Amniotic epithelial cell (primary cell): Measurements from ENCODE around the gene HMSD.
A peak's percentile ranks its signal among the peaks of the same experiment; 100 is the strongest.

Source experiments
- DNase-seq: peaks from one replicate; pipeline ENCODE4 v3.0.0-alpha.2; 2010; ENCODE audit warnings: low read depth

The HMSD gene

DNA sequence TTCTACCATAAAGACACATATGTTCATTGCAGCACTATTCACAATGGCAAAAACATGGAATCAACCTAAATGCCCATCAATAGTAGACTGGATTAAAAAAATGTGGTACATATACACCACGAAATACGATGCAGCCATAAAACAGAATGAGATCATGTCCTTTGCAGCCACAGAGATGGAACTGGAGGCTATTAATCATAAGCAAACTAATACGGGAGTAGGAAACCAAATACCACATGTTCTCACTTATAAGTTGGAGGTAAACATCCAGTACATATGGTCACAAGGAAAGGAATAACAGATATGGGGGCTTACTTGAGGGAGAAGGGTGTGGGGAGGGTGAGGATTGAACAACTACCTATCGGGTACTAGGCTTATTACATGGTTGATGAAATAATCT, 7.7 kb downstream of the HMSD start:
- DNase-seq = no peak

DNA sequence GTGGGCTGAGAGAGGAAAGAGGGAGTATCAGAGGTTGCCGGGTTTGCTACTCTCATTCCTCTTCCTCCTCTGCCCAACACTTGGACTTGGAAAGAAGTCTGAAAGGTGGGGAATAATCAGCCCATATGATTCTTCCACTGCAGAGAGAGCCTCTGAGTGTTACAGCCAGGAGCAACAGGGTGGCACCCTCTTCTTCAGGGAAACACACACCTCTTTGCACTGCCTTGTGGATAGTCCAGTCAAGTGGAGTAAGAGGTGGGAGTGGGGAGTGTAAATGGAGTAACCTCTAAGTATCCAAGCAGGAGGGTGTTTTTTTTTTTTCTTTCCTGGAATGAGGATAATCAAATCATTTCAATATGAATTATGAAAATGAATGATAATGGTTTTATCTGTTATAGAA, 11.8 kb downstream of the HMSD start:
- DNase-seq = no peak

DNA sequence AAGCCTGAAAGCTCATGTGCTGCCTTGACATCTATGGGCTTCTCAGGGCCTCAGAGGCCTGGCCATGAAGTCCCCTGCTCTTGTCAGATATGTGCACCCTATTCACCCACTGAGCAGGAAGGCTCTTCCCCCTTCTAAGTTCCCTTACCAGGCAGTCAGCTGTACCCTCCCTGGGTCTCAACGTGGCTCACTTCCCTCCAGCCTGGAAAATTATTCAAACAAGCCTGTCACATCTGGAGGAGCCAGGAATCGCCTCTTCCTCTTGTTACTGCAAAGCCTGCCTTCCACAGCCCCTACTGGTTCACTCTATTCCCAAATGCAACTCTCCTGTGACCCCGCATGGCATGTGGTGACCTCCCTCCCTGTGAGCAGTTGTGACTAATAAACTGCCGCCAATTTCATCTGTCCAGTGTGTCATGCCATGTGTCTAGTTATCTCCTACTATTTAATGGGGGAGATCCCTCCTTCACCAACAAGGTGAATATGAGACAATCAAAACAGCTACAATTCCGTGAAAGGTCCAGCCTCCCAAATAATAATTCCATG, 12.4 kb downstream of the HMSD start:
- no peak for DNase-seq

DNA sequence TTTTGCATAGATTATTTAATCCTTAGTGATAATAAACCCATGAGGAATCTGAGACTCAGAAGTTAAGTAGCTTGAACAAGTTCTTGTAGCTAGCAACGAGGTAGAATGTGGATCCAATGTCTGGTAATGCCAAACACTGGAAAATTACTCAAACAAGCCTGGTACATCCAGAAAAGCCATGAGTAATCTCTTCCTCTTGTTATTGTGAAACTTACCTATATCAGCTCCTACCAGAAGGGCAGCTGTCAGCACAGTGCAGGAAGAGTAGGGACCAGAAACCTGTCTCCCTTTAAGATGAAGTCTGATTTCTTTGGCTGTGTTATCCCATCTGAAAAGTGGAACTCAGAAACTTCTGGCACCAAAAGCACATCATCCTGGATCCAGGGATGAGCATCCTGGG, 13.0 kb downstream of the HMSD start:
- DNase-seq = peak; percentile 55

DNA sequence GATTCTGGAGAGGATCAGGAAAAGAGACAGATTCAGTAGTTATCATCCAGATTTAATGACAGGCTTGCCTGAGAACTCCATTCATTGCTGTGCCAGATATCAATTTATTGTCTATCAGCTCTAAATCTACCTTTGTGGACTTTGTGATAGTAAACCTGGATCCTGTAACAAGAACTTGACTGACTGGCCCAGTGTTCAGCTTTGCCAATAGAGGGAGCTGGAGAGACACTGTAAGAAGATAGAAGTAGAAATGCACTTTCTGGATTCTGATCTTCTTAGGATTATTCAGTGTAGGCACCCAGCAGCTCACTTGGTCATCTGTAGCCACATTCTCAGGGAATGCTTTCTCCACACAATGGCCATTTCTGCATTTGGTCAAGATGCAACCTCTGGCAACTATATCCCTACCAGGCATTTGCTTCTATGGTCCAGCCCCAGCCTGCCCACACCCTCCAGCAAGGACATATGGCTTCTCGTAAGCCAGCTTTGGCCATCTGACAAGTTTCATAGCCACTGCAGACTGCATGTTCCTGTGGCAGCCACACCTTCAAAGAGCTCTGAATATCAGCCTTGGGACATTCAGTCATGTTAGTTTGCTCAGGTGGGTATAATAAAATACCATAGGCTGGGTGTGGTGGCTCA, 14.6 kb downstream of the HMSD start:
- DNase-seq = peak; percentile 67

DNA sequence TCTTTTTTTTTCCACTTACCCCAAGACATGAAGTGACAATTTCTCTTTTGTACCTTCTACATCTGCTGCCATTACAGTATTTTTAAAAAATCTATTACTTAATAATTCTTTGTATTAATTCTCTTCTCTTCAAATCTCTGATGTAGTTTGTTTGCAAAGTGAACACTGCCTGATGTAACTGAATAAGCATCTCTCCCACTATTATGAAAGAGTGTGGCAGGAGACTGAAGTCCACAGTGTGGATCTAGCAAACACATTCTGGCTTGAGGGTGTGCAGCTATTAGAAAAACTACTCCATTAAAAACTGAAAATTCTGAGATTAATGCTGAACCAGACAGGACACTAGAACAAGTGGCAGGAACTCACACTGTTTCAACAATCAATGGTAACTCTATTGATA, 15.8 kb downstream of the HMSD start:
- DNase-seq = no peak

DNA sequence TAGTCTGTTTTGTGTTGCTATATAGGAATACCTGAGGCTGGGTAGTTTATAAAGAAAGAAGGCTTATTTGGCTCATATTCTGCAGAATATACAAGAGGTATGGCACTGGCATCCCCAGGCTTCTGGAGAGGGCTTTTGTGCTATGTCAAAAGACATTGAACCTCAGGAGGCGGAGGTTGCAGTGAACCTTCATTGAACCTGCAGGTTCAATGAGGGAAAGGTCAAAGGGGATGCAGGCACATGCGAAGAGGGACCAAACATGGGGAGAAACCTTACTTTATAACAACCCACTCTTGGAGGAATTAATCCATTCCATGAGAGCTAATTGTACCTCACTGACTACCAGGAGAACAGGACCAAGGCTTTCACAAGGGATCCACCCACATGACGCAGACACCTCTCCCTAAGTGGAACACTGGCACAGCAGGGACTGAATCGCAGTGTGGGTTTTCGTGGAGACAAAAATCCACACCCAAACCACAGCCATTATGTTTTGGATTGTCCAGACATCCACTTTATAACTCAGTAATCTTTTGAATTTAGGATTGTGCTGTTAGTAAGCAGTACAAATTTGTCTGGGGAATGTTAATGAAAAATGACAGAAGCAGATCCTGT, 16.7 kb downstream of the HMSD start:
- DNase-seq = no peak

DNA sequence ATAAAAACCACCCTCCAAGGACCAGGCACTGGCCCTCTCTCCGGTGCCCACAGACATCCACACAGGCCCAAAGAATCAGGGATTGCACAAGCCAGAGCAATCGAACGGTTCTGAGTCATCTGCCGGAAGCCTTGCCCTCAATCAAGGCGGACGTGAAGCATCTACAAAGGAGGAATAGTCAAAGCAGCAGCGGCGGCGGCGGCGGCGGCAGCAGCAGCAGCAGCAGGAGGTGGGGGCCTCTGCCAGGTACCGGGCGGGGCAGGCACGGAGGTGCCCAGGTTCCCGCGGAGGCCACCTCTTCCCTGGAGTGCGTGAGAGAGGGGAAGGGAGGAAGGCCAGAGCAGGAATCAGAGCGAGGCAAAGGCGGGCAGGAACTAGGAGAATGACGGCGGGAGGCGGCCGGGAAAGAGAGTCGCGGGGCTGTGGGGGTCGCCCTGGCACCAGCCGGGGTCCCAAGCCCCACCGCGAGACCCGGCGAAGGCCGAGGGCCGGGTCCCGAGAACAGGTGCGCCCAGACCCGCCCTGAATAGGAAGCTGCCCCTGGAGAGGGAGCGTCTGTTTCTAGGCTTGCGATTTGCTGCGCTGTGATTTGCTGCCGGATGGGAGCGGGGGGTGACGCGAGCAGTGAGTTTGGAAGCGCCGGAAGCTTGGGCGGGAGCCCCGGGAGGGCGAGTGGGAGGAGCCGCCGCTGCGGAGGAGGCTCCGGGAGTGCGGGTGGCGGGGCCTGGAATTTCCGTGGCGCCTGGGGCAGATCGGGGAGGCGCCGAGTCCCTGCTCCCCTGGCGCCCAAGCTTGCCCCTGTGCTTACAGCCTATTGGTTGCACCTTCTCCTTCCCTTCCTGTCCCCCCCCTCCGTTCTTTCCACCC, 21.1 kb downstream of the HMSD start, which contains the start of gene SERPINB8:
Gene SERPINB8 (plus strand): TSS at position 140 of the 867 bp plus-strand sequence. CDS start 8,228 bp downstream, outside the sequence.
- peak; percentile 93 for DNase-seq

DNA sequence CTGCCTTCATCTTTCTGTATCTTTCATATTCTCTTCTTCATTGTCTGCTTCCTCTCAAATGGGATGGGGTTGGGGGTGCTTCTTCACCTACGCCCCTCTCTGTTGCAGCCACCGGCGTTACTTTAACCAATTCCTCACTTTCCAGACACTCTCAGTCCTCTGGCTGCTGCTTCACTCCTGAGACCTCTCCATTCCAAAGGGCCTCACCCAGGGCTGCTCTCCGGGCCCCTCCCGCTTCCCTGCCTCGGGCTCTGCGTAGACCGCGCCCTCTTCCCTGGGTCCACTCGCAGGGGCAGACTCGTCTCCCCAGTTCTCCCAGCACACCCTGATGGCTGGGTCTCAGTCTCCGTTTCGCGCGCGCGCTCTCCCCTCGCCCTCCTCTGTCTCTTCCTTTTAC, 21.7 kb downstream of the HMSD start:
- no peak for DNase-seq

DNA sequence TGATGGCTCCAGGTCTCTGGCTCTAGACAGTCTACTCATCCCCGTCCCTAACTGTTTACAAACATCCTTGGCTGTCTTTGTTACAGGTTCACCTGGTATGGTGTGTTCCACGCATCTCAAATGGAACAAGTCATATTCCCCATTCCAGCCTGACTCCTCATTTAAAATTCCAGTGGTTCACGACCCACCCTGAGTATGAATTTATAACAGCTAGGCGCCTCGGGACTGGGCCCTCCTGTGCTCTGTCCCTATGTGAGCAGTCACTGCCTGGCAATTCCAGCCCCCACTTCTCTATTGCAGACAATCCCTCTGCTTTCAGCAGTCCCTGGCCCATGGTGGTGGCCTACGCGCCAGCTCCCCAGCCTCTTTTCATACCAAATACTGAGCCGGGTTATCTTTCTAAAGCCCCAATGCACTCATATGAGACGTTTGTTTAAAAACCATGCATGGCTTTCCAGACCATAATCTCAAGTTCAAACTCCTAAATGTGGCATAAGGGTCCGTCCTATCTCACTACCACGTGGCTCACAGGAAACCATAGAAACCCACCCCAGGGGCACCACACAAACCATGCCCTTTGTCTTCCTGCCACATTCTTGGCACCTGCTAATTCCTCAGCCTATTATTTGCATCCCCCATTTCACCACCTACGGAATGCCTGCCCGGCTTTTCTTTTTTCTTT, 22.4 kb downstream of the HMSD start:
- DNase-seq = no peak

DNA sequence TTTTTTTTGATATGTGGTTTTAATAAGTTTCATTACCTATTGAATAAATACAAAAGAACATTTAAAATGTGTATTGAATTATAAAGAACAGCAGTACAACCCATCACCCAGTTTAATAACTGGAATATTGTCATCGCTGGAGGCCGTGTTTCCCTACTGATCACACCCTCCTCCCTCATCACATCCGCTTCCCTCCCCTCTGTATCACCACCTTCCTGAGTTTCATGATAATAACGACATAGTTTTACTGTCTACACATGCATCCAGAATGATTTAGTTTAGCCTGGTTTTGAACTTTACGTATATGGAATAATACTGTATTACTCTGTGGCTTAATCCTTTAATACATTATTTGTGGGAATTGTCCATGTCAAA, 22.9 kb downstream of the HMSD start:
- DNase-seq = no peak

DNA sequence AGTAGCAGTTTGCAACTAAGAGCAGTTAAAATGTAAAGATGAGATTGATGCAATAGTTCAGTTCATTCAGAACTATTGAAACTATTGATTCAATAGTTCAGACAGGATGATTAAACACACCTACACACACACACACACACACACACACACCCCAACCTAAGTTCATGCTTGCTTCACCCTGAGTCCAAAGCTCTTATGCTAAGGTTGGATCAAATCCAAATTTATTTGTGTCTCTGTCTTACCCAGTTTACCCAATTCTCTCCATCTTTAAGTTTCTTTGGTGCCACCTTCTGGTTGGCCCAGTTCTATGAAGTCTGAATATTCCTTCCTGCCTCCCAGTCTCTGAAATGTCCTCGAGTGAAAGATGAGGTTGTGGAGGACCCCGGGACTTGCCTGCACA, 25.9 kb downstream of the HMSD start:
- DNase-seq = peak; percentile 64

DNA sequence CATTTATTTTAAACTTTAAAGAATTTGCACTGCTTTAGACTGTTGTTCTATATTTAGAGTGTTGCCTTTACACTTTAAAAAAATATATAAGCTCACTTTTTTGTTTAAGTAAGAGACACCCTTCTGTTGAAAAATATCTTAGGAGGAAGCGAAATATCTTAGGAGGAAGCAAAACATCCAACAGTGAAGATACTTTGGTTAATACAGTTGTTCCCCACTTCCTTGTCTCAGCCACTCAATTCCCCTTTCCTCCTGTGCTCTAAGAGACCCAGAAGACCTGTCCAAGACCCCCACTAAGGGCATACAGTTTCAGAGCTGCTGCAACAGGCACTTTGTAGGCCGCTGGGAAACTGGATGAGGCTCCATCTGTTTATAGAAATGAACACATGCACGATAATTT, 26.5 kb downstream of the HMSD start:
- DNase-seq = no peak

DNA sequence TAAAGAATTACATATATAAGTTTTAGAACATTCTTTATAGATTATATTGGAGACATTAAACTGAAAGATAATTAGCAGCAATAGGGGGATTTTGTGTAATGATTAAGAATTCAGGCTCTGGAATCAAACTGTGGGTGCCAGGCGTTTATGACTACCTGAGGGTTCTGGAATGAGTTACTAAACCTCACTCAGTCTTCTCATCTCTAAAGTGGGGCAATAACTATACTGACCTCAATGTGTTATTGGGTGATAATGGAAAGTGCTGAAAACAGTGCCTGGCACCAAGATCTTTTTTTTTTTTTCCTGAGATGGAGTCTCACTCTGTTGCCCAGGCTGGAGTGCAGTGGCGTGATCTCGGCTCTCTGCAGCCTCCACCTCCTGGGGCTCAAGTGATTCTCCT, 27.9 kb downstream of the HMSD start:
- DNase-seq = no peak

DNA sequence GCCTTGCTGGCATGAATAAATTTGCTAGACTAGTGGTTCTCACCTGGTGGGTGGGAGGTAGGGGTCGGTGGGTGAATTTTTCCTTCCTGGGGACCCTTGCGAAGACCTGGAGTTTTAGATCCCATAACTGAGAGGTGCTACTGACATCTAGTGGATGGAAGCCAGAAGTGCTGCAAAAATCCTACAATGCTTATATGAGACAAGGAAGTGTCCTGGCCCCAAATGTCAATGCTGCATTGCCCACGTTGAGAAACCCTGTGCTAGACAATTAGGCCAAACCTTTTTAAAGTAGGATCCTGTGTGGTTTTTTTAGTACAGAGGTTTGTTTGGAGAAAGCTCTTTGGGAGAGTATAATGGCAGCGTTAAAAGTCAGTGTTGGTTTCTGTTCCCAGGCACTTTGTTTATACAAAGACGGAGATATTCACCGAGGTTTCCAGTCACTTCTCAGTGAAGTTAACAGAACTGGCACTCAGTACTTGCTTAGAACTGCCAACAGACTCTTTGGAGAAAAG, 30.4 kb downstream of the HMSD start:
- DNase-seq = peak; percentile 59

DNA sequence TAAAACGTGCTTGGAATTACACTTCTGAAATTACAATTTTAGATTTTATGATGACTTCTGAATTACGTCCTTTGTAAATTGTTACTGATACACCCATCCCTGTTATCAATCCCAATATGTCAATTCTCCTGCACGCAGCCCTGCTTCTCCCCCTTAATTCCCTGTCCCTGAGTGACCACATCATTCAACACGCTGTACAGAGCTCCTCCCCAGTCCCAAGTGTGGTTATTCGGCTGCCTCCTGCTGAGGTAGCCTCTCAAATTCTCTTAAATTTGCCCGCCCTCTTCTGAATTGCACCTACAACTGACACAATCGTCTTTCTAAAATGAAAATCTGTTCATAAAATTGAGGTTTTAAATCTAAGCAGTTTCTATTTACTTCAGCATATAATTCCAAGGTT, 30.9 kb downstream of the HMSD start:
- no peak for DNase-seq

DNA sequence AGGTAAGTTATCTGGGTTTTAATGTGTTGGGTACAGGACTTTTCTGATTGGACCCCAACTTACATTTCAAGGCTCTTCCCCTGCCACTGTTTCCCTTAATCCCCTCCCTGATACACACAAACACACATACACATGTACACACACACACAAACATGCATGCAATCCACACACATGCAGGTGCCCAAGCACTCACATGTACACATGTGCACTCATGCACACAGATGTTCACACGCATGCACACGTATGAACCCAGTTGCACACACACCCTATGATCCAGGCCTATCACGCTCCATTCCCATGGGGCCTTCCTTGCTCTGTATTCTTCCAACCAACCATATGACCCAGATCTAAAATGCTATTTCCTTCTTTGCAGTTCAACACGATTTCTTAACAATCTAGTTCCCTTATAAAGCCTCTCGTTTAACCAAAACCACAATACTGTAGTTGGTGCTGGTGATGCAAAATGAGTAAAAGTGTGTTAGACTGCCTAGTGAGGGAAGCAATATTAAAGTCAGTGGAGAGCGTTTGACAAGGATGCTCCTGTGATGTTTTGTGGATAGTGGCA, 31.9 kb downstream of the HMSD start:
- DNase-seq = no peak

DNA sequence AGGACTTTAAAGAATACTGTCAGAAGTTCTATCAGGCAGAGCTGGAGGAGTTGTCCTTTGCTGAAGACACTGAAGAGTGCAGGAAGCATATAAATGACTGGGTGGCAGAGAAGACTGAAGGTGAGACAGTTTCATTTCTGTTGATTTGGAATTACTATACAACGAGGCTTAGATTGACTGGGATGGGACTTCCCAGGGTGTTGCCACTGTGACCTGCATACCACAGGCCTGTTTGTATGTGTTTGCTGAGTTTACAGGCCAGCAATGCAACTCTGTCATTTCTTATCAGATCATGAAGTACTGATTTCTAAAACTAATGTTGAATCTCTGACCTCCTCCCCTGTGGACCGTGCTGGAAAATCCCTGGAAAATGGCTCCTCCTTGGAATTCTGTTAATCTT, 32.6 kb downstream of the HMSD start:
- no peak for DNase-seq

DNA sequence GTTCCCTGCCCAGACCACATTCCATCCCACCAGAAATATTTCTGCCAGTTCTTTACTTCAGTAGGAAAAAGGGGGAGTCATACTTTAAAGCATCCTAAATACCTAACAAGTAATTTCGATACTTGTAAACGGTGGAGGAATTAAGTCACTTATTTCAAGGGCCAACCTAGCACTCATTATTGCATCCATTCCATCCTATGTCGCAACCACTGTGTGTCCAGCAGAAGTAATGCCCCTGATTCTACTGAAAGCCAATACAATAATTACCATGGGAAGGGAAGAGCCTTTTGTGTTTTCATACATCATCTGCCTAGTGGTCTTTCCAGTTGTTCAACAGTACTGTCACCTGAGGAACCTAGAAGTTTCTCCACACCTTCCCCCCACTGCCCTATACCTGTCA, 33.3 kb downstream of the HMSD start:
- peak; percentile 33 for DNase-seq

DNA sequence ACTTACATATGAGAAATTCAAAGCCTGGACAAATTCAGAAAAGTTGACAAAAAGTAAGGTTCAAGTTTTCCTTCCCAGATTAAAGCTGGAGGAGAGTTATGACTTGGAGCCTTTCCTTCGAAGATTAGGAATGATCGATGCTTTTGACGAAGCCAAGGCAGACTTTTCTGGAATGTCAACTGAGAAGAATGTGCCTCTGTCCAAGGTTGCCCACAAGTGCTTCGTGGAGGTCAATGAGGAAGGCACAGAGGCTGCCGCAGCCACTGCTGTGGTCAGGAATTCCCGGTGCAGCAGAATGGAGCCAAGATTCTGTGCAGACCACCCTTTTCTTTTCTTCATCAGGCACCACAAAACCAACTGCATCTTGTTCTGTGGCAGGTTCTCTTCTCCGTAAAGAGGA, 37.8 kb downstream of the HMSD start:
- peak; percentile 74 for DNase-seq

DNA sequence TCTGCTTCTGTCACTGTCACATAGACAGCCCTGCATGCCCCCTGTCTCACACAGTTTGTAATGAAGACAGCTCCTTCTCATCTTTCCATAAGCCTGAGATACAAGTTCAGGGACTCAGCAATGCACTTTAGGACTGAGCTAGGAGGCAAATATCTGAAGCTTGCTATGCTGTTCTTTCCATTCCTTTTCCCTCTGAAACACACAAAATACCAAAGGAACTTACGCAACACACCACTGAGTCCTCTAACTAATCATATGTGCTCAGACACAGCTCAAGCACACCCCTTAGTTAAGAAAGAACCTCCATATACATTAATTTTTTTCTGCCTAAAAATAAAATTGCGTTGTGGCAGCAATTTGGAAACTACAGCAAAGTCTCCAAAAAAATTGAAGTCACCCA, 38.6 kb downstream of the HMSD start:
- DNase-seq = peak; percentile 70

DNA sequence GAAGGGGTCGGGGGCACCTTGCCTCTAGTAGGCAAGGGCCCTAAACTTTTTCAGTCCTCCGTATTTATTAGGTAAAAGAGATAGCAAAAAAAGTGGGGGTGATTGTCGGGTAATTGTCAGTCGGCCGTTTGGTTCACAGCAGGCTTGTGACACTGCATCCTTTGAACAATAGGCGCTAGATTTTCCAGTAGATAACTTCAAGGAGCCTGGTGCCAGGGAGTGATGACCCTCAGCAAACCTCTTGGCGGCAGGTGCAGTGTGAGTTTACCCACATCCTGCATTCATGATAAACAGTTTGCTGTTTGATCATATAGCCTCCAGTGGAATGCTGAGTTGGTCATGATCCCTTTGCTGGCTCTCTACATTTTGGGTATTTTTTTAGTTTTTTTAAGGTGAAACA, 43.6 kb downstream of the HMSD start:
- DNase-seq = no peak
